HepG2 (cell line): ENCODE data around the gene FGGY. TPM values are rescaled to one million over a fixed set of nuclear protein-coding genes. Genes with fewer than 3 reads are reported as not detected.
A peak's percentile ranks its signal among the peaks of the same experiment; 100 is the strongest.

Experiments used
- CC2D1A ChIP-seq: sonication (generic); formaldehyde crosslinking; IDR thresholded peaks from 2 replicates; pipeline ENCODE4 v1.8.1; 2023; ENCODE audit warnings: mild to moderate bottlenecking, missing genetic modification reagents
- CREB1 ChIP-seq, 2 experiments: fragments of 450-650 bp in 1 of 2; IDR thresholded peaks; 2 replicates each; pipeline ENCODE4 v1.6.1; 2016 to 2017; ENCODE audit warnings: control low read depth in 1 of 2, mild to moderate bottlenecking in 1 of 2, missing compliant biosample characterization in 1 of 2, missing genetic modification characterization in 1 of 2
- EHMT2 ChIP-seq: fragments of 200-600 bp; sonication (generic); IDR thresholded peaks from 2 replicates; pipeline ENCODE4 v1.7.0; 2017; ENCODE audit warnings: antibody characterized with exemption, low read depth, low read length, borderline replicate concordance
- ZNF720 ChIP-seq: sonication (generic); formaldehyde crosslinking; IDR thresholded peaks from 2 replicates; pipeline ENCODE4 v1.4.0; 2020; ENCODE audit warnings: missing genetic modification reagents
- polyA plus RNA-seq, 8 experiments: library from polyadenylated mRNA; depleted of rRNA in 3 of 8; stranded (reverse) in 7 of 8; unstranded in 1 of 8; fragments of >200 nt; fragmentation: Illumina TruSeq in 4 of 8; extraction: Trizol in 4 of 8; gene quantifications; 2 replicates each; pipeline versions ENCODE4 v1.2.1 to v1.2.3, GENCODE V29; 2011 to 2016; ENCODE audit warnings: low read depth in 4 of 8, missing spikeins in 1 of 8, mixed read lengths in 1 of 8; ENCODE audit not compliant: insufficient read depth in 1 of 8
- total RNA-seq, 5 experiments: library from RNA; depleted of rRNA; stranded (reverse); fragments of >200 nt; fragmentation: Illumina TruSeq; extraction: Trizol; gene quantifications; 2 replicates each; pipeline ENCODE4 v1.2.3, GENCODE V29; 2016; ENCODE audit warnings: low read depth in 1 of 5
- TF ChIP-seq, protein P1 (sequence below): IDR thresholded peaks from 2 replicates; pipeline ENCODE4 v1.4.0; 2020; ENCODE audit warnings: mild to moderate bottlenecking, missing genetic modification reagents
- TF ChIP-seq, protein P2 (sequence below): sonication (generic); formaldehyde crosslinking; IDR thresholded peaks from 2 replicates; pipeline ENCODE4 v1.4.0; 2020; ENCODE audit warnings: missing genetic modification reagents
- TF ChIP-seq, protein P3 (sequence below): sonication (generic); formaldehyde crosslinking; IDR thresholded peaks from 2 replicates; pipeline ENCODE4 v1.4.0; 2020; ENCODE audit warnings: missing genetic modification reagents
- TF ChIP-seq, protein P4 (sequence below), 2 experiments: sonication (generic) in 1 of 2; formaldehyde crosslinking in 1 of 2; IDR thresholded peaks; 2 replicates each; pipeline versions ENCODE4 v1.4.0 to v1.6.1; 2016 to 2020; ENCODE audit warnings: borderline replicate concordance in 1 of 2, low read depth in 1 of 2, mild to moderate bottlenecking in 1 of 2, missing genetic modification reagents in 1 of 2
- TF ChIP-seq, protein P5 (sequence below): sonication (generic); formaldehyde crosslinking; IDR thresholded peaks from 2 replicates; pipeline ENCODE4 v1.4.0; 2020; ENCODE audit warnings: missing genetic modification reagents

The FGGY gene
- total and polyA plus RNA-seq, 2 of the 13 experiments (the other 11 are each of a cell fraction or from before 2014, with no cell fraction given) = 15.7 to 27.5 TPM

DNA sequence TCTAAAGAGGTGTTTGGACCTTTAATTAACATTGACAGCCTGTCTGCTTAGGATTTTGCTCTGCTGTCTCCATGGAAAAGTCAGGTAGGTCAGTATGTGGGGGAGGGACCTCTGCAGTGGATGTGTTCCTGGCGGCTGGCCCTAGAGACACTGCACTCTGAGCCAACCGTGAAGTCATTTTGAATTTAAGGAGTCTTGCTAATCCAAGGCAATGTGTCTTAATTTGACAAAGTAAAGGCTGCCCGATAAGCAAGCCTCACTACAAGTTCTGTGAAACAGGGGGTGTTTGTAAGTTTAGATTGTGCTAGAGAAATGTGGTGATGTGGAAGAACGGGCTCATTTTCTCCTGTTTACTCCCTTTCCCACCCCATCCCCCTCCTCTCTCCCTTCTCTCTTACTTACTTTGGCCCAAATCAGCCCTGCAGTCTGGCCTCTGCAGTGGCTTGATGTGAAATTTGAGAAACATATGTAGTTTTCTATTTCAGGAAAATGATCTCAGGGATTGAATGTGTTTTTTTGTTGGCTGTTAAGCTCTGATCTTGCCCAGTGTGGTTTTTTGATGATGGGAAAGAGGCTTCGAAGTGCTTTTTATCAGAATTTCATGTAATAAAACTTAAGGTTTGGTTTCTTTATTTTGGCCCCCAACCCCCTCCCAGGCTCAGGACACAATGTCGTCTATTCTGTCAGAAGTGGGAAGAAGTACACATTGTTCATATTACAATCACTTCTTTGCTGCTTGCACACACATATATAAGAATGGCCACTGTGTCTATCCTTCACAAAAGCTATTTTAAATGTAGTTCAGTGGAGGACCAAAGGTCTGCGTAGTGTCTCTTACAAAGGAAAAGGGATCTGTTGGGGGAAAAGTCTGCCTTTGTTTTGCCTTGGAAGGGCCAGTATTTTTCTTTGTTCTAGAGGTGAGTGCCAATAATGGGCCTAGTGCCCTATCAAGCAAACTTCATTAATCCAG lies 96.6 kb downstream of the FGGY start (continued):
- TF ChIP-seq, protein P1, sequence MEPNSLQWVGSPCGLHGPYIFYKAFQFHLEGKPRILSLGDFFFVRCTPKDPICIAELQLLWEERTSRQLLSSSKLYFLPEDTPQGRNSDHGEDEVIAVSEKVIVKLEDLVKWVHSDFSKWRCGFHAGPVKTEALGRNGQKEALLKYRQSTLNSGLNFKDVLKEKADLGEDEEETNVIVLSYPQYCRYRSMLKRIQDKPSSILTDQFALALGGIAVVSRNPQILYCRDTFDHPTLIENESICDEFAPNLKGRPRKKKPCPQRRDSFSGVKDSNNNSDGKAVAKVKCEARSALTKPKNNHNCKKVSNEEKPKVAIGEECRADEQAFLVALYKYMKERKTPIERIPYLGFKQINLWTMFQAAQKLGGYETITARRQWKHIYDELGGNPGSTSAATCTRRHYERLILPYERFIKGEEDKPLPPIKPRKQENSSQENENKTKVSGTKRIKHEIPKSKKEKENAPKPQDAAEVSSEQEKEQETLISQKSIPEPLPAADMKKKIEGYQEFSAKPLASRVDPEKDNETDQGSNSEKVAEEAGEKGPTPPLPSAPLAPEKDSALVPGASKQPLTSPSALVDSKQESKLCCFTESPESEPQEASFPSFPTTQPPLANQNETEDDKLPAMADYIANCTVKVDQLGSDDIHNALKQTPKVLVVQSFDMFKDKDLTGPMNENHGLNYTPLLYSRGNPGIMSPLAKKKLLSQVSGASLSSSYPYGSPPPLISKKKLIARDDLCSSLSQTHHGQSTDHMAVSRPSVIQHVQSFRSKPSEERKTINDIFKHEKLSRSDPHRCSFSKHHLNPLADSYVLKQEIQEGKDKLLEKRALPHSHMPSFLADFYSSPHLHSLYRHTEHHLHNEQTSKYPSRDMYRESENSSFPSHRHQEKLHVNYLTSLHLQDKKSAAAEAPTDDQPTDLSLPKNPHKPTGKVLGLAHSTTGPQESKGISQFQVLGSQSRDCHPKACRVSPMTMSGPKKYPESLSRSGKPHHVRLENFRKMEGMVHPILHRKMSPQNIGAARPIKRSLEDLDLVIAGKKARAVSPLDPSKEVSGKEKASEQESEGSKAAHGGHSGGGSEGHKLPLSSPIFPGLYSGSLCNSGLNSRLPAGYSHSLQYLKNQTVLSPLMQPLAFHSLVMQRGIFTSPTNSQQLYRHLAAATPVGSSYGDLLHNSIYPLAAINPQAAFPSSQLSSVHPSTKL (CRISPR knock-in tag) = 0 out of 2 replicates have a peak, but pooled peaks have one; percentile 10
- TF ChIP-seq, protein P2, sequence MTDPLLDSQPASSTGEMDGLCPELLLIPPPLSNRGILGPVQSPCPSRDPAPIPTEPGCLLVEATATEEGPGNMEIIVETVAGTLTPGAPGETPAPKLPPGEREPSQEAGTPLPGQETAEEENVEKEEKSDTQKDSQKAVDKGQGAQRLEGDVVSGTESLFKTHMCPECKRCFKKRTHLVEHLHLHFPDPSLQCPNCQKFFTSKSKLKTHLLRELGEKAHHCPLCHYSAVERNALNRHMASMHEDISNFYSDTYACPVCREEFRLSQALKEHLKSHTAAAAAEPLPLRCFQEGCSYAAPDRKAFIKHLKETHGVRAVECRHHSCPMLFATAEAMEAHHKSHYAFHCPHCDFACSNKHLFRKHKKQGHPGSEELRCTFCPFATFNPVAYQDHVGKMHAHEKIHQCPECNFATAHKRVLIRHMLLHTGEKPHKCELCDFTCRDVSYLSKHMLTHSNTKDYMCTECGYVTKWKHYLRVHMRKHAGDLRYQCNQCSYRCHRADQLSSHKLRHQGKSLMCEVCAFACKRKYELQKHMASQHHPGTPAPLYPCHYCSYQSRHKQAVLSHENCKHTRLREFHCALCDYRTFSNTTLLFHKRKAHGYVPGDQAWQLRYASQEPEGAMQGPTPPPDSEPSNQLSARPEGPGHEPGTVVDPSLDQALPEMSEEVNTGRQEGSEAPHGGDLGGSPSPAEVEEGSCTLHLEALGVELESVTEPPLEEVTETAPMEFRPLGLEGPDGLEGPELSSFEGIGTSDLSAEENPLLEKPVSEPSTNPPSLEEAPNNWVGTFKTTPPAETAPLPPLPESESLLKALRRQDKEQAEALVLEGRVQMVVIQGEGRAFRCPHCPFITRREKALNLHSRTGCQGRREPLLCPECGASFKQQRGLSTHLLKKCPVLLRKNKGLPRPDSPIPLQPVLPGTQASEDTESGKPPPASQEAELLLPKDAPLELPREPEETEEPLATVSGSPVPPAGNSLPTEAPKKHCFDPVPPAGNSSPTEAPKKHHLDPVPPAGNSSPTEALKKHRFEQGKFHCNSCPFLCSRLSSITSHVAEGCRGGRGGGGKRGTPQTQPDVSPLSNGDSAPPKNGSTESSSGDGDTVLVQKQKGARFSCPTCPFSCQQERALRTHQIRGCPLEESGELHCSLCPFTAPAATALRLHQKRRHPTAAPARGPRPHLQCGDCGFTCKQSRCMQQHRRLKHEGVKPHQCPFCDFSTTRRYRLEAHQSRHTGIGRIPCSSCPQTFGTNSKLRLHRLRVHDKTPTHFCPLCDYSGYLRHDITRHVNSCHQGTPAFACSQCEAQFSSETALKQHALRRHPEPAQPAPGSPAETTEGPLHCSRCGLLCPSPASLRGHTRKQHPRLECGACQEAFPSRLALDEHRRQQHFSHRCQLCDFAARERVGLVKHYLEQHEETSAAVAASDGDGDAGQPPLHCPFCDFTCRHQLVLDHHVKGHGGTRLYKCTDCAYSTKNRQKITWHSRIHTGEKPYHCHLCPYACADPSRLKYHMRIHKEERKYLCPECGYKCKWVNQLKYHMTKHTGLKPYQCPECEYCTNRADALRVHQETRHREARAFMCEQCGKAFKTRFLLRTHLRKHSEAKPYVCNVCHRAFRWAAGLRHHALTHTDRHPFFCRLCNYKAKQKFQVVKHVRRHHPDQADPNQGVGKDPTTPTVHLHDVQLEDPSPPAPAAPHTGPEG (CRISPR knock-in tag) = no peak
- TF ChIP-seq ZNF720 (CRISPR knock-in tag) = no peak
- 0 out of 2 replicates have a peak, but pooled peaks have one; percentile 10 for TF ChIP-seq EHMT2
- TF ChIP-seq CC2D1A (CRISPR knock-in tag) = no peak
- TF ChIP-seq, protein P3, sequence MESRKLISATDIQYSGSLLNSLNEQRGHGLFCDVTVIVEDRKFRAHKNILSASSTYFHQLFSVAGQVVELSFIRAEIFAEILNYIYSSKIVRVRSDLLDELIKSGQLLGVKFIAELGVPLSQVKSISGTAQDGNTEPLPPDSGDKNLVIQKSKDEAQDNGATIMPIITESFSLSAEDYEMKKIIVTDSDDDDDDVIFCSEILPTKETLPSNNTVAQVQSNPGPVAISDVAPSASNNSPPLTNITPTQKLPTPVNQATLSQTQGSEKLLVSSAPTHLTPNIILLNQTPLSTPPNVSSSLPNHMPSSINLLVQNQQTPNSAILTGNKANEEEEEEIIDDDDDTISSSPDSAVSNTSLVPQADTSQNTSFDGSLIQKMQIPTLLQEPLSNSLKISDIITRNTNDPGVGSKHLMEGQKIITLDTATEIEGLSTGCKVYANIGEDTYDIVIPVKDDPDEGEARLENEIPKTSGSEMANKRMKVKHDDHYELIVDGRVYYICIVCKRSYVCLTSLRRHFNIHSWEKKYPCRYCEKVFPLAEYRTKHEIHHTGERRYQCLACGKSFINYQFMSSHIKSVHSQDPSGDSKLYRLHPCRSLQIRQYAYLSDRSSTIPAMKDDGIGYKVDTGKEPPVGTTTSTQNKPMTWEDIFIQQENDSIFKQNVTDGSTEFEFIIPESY = 0 out of 2 replicates have a peak, but pooled peaks have one; percentile 21
- TF ChIP-seq CREB1 (IDR thresholded peaks at IDR 0.05) = no peak
- no peak for TF ChIP-seq CREB1 (CRISPR knock-in tag; IDR thresholded peaks at IDR 0.05)
- TF ChIP-seq, protein P4, sequence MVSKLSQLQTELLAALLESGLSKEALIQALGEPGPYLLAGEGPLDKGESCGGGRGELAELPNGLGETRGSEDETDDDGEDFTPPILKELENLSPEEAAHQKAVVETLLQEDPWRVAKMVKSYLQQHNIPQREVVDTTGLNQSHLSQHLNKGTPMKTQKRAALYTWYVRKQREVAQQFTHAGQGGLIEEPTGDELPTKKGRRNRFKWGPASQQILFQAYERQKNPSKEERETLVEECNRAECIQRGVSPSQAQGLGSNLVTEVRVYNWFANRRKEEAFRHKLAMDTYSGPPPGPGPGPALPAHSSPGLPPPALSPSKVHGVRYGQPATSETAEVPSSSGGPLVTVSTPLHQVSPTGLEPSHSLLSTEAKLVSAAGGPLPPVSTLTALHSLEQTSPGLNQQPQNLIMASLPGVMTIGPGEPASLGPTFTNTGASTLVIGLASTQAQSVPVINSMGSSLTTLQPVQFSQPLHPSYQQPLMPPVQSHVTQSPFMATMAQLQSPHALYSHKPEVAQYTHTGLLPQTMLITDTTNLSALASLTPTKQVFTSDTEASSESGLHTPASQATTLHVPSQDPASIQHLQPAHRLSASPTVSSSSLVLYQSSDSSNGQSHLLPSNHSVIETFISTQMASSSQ (IDR thresholded peaks at IDR 0.05; ENCODE audit: low read depth) = no peak
- TF ChIP-seq, protein P4 (CRISPR knock-in tag; IDR thresholded peaks at IDR 0.05; ENCODE audit: borderline replicate concordance) = no peak
- TF ChIP-seq, protein P5, sequence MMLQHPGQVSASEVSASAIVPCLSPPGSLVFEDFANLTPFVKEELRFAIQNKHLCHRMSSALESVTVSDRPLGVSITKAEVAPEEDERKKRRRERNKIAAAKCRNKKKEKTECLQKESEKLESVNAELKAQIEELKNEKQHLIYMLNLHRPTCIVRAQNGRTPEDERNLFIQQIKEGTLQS = no peak
